HG03159 (cell line): Measurements from ENCODE around the gene SIM2.

Source experiments
- ATAC-seq: cut with Tn5 transposase; IDR thresholded peaks from one replicate; pipeline ENCODE4 v1.9.1; 2021; ENCODE audit warnings: mild to moderate bottlenecking, moderate library complexity; ENCODE audit not compliant: unreplicated experiment

The SIM2 gene

DNA sequence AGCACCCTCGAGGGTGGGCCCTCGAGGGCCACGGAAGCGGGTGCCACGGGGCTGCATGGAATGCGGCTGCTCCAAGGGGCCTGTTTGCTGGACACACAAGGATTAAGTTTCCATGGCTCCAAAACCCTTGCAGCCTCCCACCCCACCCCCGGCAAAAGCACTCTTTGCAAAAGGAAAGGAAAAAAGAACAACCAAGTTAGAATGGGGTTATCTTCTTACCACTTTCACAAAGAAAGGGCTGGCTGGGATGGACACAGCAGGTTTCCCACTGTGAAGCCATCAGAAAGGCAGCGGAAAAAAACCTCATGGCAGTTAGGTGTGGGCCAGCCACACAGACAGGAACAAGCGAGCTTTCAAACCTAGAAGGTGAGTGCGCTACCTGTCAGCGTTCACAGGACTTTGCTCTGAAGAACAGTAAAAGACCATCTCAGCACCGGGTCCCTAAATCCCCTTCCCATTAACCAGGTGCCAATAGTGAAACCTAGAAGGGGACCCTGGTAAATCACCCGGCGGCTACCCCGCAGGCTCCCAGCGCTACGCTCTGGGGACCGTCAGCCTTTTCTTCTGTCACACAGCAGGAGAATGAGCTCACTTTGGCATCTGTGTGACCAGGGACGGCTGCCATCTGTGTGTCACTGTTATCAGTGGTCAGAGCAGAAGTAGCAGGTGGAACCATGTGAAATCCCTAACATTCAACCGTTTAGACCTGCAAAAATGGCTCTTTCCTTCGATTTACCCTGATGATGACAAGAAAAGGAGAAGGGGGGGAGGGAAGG is 93.0 kb downstream of the SIM2 start:
- no peak for ATAC-seq

DNA sequence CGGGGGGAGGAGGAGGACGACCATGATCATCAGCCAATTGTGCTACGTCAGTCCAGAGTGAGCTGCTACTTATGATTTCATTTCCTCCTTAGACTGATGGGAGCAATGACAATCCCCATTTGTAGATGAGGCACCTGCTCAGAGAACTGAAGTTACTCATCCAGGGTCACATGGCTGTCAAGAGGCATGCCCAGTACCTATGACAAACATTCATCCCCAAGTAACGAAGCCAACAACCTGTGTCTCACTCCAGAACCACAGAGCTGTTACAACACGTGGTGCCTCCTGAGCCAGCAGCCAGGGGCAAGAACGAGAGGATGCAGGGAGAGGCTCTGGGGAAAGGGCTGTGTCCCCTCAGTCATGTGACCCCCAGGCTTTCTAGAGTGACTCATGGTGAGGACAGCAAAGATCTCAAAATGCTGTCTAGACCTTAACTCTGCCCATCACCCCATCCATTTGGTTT is 93.6 kb downstream of the SIM2 start:
- no peak for ATAC-seq

DNA sequence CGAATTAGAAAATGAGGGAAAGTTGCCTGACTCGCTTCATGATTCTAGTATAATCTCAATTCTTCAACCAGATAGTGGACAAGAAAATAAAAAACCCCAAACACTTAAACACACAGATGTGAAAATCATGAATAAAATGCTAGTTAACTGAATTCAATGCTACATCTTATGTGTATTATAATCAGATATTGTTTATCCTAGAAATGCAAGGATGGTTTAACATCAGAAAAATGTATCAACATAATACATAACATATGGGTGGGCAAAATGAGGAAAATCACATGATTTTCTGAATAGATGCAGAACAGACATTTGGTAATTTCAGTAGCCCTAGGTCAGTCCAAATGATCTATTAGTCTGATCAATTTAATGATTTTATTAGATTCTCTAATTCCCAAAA is 97.2 kb downstream of the SIM2 start:
- no peak for ATAC-seq

DNA sequence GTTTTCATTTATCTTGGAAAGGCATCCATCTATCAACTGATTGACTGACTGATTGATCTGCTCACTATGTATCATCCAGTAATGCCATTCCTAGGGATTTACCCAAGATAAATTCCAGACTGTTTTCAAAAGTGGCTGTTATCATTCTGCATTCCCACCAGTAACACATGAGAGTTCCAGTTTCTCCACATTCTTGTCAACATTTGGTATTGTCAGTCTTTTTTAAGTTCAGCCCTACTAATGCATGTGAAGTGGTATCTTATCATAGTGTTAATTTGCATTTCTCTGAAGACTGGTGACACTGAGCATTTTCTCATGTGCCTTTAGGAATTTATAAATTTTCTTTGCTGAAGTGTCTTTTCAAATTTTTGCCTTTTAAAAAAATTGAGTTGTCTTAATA is 99.6 kb downstream of the SIM2 start:
- no peak for ATAC-seq
